Stomach (tissue), 9 donors: ENCODE data around the gene RBFOX2. TPM values are rescaled to one million over a fixed set of nuclear protein-coding genes. Genes with fewer than 3 reads are reported as not detected.
A peak's percentile ranks its signal among the peaks of the same experiment; 100 is the strongest.

ENCODE experiments used
- DNase-seq, 2 donors: peaks; one replicate each; pipeline versions ENCODE4 v3.0.0 to v3.0.0-alpha.2; 2013 to 2019
- H3K27ac ChIP-seq, 5 donors: fragments of 200-600 bp in 4 of 5; sonication (generic) in 4 of 5; one replicate each; pipeline ENCODE4 v1.5.1; 2013 to 2019; ENCODE audit warnings: mild to moderate bottlenecking in 1 of 5, moderate library complexity in 1 of 5
- H3K27me3 ChIP-seq, 3 donors: fragments of 200-600 bp; sonication (generic); one replicate each; pipeline ENCODE4 v1.5.1; 2017 to 2019; ENCODE audit warnings: mixed run types in 1 of 3
- H3K36me3 ChIP-seq, 4 donors: fragments of 200-600 bp; sonication (generic); 1 replicate in 3 of 4; 2 replicates in 1 of 4; pipeline ENCODE4 v1.5.1; 2016 to 2019
- H3K4me1 ChIP-seq, 4 donors: fragments of 200-600 bp; sonication (generic); one replicate each; pipeline ENCODE4 v1.5.1; 2016 to 2019
- H3K4me3 ChIP-seq, 4 donors: fragments of 200-600 bp; sonication (generic) in 3 of 4; one replicate each; pipeline ENCODE4 v1.5.1; 2016 to 2019; ENCODE audit warnings: mild to moderate bottlenecking in 1 of 4
- H3K9me3 ChIP-seq, 4 donors: fragments of 200-600 bp; sonication (generic); one replicate each; pipeline ENCODE4 v1.5.1; 2016 to 2019
- EP300 ChIP-seq: sonication (generic); formaldehyde crosslinking; IDR thresholded peaks from one replicate; pipeline ENCODE4 v1.6.1; 2017; ENCODE audit warnings: antibody characterized with exemption
- POLR2A ChIP-seq, 4 donors: fragments of 450-650 bp; IDR thresholded peaks; one replicate each; pipeline ENCODE4 v1.6.1; 2016; ENCODE audit warnings: antibody characterized with exemption in 4 of 4, control low read depth in 2 of 4, mild to moderate bottlenecking in 1 of 4, moderate library complexity in 1 of 4
- POLR2AphosphoS5 ChIP-seq, 3 donors: sonication (generic); formaldehyde crosslinking; IDR thresholded peaks; one replicate each; pipeline ENCODE4 v1.6.1; 2016; ENCODE audit warnings: antibody characterized with exemption in 3 of 3
- WGBS, 5 donors: extraction: QIAGEN DNeasy Blood & Tissue Kit in 3 of 5; methylation state at CpG; one replicate each; pipeline versions ENCODE4 v1.1.5 to v1.1.7; 2013 to 2018; 5-methylcytosine and 5-hydroxymethylcytosine counted together
- intact Hi-C: fragments of 100-400 bp; cut with DNase I; formaldehyde crosslinking; loops from one replicate; pipeline ENCODE4 v1.15.1; 2023; ENCODE audit warnings: low total_unique reads
- polyA plus RNA-seq, 3 donors: library from polyadenylated mRNA; stranded (reverse); fragments of 200-250 nt; gene quantifications; one replicate each; pipeline ENCODE4 v1.2.3, GENCODE V29; 2013
- total RNA-seq, 5 donors: library from RNA; depleted of rRNA; stranded (reverse); fragments of >200 nt; gene quantifications; one replicate each; pipeline versions ENCODE4 v1.1.0 to v1.2.3, GENCODE V29; 2014 to 2016
- TF ChIP-seq, protein P1 (sequence below), 7 experiments: fragments of 450-650 bp in 4 of 7; fragments of 200-600 bp in 3 of 7; sonication (generic) in 3 of 7; IDR thresholded peaks; one replicate each; pipeline ENCODE4 v1.5.1; 2016 to 2019; ENCODE audit warnings: antibody characterized with exemption in 7 of 7, control low read depth in 2 of 7, mild to moderate bottlenecking in 1 of 7
- donor health status: healthy with polysubstance abuse.
- donor health status: Bipolar disorder and iron deficiency.
- donor health status: healthy.

Gene RBFOX2
- total and polyA plus RNA-seq, 8 donors = 14.9 to 176 (median 46.7) TPM

DNA sequence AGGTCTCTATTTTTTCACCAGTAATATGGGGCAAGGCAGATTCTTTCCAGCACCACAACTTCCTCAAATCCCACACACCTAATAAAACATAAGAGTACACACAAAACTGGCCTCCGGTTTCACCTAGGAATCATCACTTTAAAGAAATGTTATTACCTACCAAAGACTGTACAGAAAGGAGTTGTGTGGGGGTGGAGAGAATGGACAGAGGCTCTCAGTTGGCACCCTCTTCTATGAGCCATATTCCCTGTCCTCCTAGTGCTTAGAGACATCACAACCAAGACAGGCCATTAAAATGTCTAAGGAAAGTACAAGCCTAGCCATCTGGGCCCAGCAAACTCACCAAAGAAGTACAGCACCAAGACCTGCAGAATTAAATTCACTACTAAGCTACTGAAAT, 56.1 kb downstream of the RBFOX2 start:
- TF ChIP-seq POLR2A (IDR thresholded peaks at IDR 0.05) = no peak
- no peak for TF ChIP-seq POLR2AphosphoS5 (IDR thresholded peaks at IDR 0.05)
- no peak for TF ChIP-seq EP300
- TF ChIP-seq, protein P1, sequence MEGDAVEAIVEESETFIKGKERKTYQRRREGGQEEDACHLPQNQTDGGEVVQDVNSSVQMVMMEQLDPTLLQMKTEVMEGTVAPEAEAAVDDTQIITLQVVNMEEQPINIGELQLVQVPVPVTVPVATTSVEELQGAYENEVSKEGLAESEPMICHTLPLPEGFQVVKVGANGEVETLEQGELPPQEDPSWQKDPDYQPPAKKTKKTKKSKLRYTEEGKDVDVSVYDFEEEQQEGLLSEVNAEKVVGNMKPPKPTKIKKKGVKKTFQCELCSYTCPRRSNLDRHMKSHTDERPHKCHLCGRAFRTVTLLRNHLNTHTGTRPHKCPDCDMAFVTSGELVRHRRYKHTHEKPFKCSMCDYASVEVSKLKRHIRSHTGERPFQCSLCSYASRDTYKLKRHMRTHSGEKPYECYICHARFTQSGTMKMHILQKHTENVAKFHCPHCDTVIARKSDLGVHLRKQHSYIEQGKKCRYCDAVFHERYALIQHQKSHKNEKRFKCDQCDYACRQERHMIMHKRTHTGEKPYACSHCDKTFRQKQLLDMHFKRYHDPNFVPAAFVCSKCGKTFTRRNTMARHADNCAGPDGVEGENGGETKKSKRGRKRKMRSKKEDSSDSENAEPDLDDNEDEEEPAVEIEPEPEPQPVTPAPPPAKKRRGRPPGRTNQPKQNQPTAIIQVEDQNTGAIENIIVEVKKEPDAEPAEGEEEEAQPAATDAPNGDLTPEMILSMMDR (IDR thresholded peaks at IDR 0.05) = no peak

GRCh38 chr22:35971456-35972119, 57.0 kb downstream of the RBFOX2 start:
- no peak for TF ChIP-seq EP300
- no peak for TF ChIP-seq POLR2A (IDR thresholded peaks at IDR 0.05)
- TF ChIP-seq, protein P1 (IDR thresholded peaks at IDR 0.05) = no peak
- no peak for TF ChIP-seq POLR2AphosphoS5 (IDR thresholded peaks at IDR 0.05)
- WGBS, 5 donors = 20 to 47% (median 30%) methylated on average over 3 of the region's 3 CpGs
- no peaks in the 10 kb centered on the region for H3K9me3 ChIP-seq
- peak overlapping the region; percentile 76 to 88 (median 78) for H3K27ac ChIP-seq
- H3K4me1 ChIP-seq = peaks cover 38 to 87% (median 63%) of the 10 kb centered on the region in 4 donors
- H3K4me3 ChIP-seq = no peak overlapping the region
- intact Hi-C loops = no loop called here
- no peaks in the 10 kb centered on the region for H3K36me3 ChIP-seq
- H3K27me3 ChIP-seq = no peaks in the 10 kb centered on the region
- peak in 1 of 2 donors; percentile 75 for DNase-seq

More for the DNA sequence above, 56.1 kb downstream of the RBFOX2 start:
- peaks cover 38 to 95% (median 62%) of the 10 kb centered on the region in 4 donors for H3K4me1 ChIP-seq
- intact Hi-C loops = no loop called here
- peak overlapping the region; percentile 64 to 88 (median 78) for H3K27ac ChIP-seq
- WGBS, 5 donors = 48 to 72% (median 61%) methylated on average over 1 of the region's 1 CpG
- no peaks in the 10 kb centered on the region for H3K9me3 ChIP-seq
- no peaks in the 10 kb centered on the region for H3K27me3 ChIP-seq
- no peaks in the 10 kb centered on the region for H3K36me3 ChIP-seq
- H3K4me3 ChIP-seq = no peak overlapping the region
- no peak for DNase-seq

DNA sequence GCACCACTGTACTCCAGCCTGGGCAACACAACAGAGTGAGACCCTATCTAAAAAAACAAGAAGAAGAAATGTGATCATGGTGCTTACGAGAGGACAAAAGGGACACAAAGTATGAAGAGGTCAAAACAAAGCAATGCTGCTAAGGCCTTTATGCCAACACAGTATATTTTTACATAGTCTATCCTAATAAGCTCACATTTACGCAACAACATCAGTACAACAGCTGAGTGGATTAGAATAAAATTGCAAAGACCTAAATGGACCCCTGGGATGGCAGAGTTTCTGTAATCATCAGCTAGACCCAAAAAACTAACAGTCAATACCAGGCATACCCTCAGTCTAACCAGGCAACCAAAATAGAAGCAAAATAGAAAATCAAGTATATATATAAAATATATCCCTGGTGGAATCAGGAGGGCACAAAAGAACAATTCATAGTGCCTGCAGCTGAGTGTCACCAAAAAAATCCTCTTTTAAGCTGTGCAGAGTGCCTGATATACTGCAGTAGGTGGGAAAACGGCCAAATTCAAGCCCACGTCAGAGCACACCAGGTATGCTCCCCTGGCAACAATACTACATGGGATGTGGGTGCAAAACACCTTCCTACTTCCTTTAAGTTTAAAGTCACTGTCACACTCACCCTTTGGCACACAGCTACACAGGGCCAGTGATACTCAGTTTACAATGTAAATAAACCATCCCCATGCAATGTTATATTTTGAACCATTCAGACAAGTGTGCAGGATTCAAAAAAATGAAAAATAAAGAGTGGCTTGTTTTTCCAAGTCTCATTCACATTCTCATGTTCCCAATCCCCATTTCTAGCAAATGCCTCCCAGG, 57.8 kb downstream of the RBFOX2 start:
- intact Hi-C loops = no loop called here
- H3K9me3 ChIP-seq = no peaks in the 10 kb centered on the region
- H3K4me1 ChIP-seq = peaks cover 38 to 87% (median 64%) of the 10 kb centered on the region in 4 donors
- no peaks in the 10 kb centered on the region for H3K27me3 ChIP-seq
- no peak overlapping the region for H3K4me3 ChIP-seq
- H3K36me3 ChIP-seq = no peaks in the 10 kb centered on the region
- DNase-seq = no peak
- peak overlapping the region; percentile 30 to 88 (median 78) for H3K27ac ChIP-seq
- no peak for TF ChIP-seq POLR2A (IDR thresholded peaks at IDR 0.05)
- TF ChIP-seq EP300 = no peak
- TF ChIP-seq, protein P1 (IDR thresholded peaks at IDR 0.05) = no peak
- 54 to 63% (median 61%) methylated on average over 4 of the region's 4 CpGs for WGBS, 5 donors

DNA sequence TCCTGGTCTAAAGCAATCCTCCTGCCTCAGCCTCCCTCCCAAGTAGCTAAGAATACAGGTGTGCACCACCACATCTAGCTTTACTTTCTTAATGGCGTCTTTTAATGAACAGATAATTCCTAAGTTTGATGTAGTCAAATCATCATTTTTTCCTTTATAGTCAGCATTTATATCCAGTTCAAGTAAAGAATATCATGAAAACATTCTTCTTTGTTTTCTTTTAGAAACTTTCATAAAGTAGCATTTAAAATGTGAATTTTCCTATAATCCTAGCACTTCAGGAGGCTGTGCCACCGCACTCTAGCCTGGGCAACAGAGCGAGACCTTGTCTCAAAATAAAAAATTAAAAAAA, 61.6 kb downstream of the RBFOX2 start:
- no peak for DNase-seq
- Histone ChIP-seq H3K27me3 (no peaks in the 10 kb centered on the region), H3K9me3 (no peaks in the 10 kb centered on the region), H3K27ac (peak overlapping the region in 1 of 5 donors; percentile 6), H3K36me3 (no peaks in the 10 kb centered on the region), H3K4me3 (no peak overlapping the region), H3K4me1 (peaks cover 14 to 63% (median 38%) of the 10 kb centered on the region in 4 donors)
- intact Hi-C loops = no loop called here
- TF ChIP-seq, protein P1 (IDR thresholded peaks at IDR 0.05) = no peak
- TF ChIP-seq POLR2AphosphoS5 (IDR thresholded peaks at IDR 0.05) (no peak), POLR2A (IDR thresholded peaks at IDR 0.05) (no peak), EP300 (no peak)
- WGBS, 5 donors = 96 to 99% (median 98%) methylated on average over 3 of the region's 3 CpGs
